Hepatocyte (in vitro differentiated cells): ENCODE data around the gene NRSN2.

Experiments
- EZH2phosphoT487 ChIP-seq: fragments of 200-600 bp; sonication (generic); IDR thresholded peaks from one replicate; pipeline ENCODE4 v1.6.1; 2018; ENCODE audit warnings: antibody characterized with exemption, mild to moderate bottlenecking, low read depth, moderate library complexity; ENCODE audit not compliant: unreplicated experiment, severe bottlenecking
- TF ChIP-seq, protein P1 (sequence below): fragments of 200-600 bp; sonication (generic); IDR thresholded peaks from 2 replicates; pipeline ENCODE4 v1.5.1; 2016; ENCODE audit warnings: antibody characterized with exemption, mild to moderate bottlenecking; ENCODE audit not compliant: poor library complexity

- TF ChIP-seq, protein P1, sequence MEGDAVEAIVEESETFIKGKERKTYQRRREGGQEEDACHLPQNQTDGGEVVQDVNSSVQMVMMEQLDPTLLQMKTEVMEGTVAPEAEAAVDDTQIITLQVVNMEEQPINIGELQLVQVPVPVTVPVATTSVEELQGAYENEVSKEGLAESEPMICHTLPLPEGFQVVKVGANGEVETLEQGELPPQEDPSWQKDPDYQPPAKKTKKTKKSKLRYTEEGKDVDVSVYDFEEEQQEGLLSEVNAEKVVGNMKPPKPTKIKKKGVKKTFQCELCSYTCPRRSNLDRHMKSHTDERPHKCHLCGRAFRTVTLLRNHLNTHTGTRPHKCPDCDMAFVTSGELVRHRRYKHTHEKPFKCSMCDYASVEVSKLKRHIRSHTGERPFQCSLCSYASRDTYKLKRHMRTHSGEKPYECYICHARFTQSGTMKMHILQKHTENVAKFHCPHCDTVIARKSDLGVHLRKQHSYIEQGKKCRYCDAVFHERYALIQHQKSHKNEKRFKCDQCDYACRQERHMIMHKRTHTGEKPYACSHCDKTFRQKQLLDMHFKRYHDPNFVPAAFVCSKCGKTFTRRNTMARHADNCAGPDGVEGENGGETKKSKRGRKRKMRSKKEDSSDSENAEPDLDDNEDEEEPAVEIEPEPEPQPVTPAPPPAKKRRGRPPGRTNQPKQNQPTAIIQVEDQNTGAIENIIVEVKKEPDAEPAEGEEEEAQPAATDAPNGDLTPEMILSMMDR: peak; percentile 41
- no peak for TF ChIP-seq EZH2phosphoT487
Measured at GRCh38 chr20:324177-325044, 22.5 kb upstream of the NRSN2 start.
